Brain microvascular endothelial cell (primary cell): ENCODE measurements around the gene ZFR.
A peak's percentile ranks its signal among the peaks of the same experiment; 100 is the strongest.
"Not testable (repeated sequence)": the region's sequence is repeated elsewhere in the genome, so short reads cannot be mapped to it uniquely, and the experiment has no call there.

Source experiments
- DNase-seq: peaks from one replicate; pipeline ENCODE4 v3.0.0-alpha.2; 2020
- H3K27ac ChIP-seq: fragments of 250-450 bp; sonication (Bioruptor Pico); 2 replicates; pipeline ENCODE4 v1.5.1; 2020; ENCODE audit warnings: mild to moderate bottlenecking, moderate library complexity
- H3K27me3 ChIP-seq: fragments of 250-450 bp; sonication (Bioruptor Pico); replicated peaks from 2 replicates; pipeline ENCODE4 v1.5.1; 2020; ENCODE audit warnings: mild to moderate bottlenecking
- H3K36me3 ChIP-seq: fragments of 250-450 bp; sonication (Bioruptor Pico); replicated peaks from 2 replicates; pipeline ENCODE4 v1.5.1; 2020; ENCODE audit warnings: mild to moderate bottlenecking
- H3K4me3 ChIP-seq: 2 replicates; pipeline ENCODE4 v1.5.1; 2011; ENCODE audit warnings: low read depth, mild to moderate bottlenecking, control low read depth, low read length, moderate library complexity
- CTCF ChIP-seq: IDR thresholded peaks from 2 replicates; pipeline ENCODE4 v1.5.1; 2011; ENCODE audit warnings: low read depth, mild to moderate bottlenecking, moderate library complexity, low read length, control low read depth, inconsistent platforms; ENCODE audit errors: missing control alignments
- in situ Hi-C: cut with HindIII; loops from 2 replicates; pipeline ENCODE4 v1.10.0; 2017; ENCODE audit warnings: low sequenced_read_pairs, low pct_ligation_motif_present

ZFR gene

GRCh38 chr5:32413466-32414263, 30.9 kb downstream of the ZFR start:
- H3K27ac ChIP-seq: no peak overlapping the region
- no peak overlapping the region for H3K4me3 ChIP-seq
- H3K36me3 ChIP-seq: peaks cover 27% of the 10 kb centered on the region
- TF ChIP-seq CTCF: no peak
- in situ Hi-C loops: no loop called here
- DNase-seq: peak; percentile 31
- no peaks in the 10 kb centered on the region for H3K27me3 ChIP-seq

- no peak for DNase-seq
- peaks cover 32% of the 10 kb centered on the region for H3K36me3 ChIP-seq
- no peak overlapping the region for H3K27ac ChIP-seq
- H3K4me3 ChIP-seq: no peak overlapping the region
- H3K27me3 ChIP-seq: no peaks in the 10 kb centered on the region
- in situ Hi-C loops: no loop called here
- TF ChIP-seq CTCF: no peak
Measured at GRCh38 chr5:32410630-32411029, 33.9 kb downstream of the ZFR start.

GRCh38 chr5:32406650-32407049, 37.9 kb downstream of the ZFR start:
- in situ Hi-C loops: no loop called here
- Histone ChIP-seq H3K4me3 (no peak overlapping the region), H3K27ac (no peak overlapping the region), H3K36me3 (peaks cover 37% of the 10 kb centered on the region), H3K27me3 (no peaks in the 10 kb centered on the region)
- no peak for DNase-seq
- no peak for TF ChIP-seq CTCF

GRCh38 chr5:32405507-32405906, 39.0 kb downstream of the ZFR start:
- Histone ChIP-seq H3K36me3 (peaks cover 47% of the 10 kb centered on the region), H3K27ac (no peak overlapping the region)

GRCh38 chr5:32403760-32404159, 40.8 kb downstream of the ZFR start:
- H3K27me3 ChIP-seq: no peaks in the 10 kb centered on the region
- in situ Hi-C loops: no loop called here
- peaks cover 55% of the 10 kb centered on the region for H3K36me3 ChIP-seq
- DNase-seq: no peak
- no peak overlapping the region for H3K4me3 ChIP-seq
- no peak overlapping the region for H3K27ac ChIP-seq
- no peak for TF ChIP-seq CTCF

More at GRCh38 chr5:32405507-32405906, 39.0 kb downstream of the ZFR start:
- no peak for TF ChIP-seq CTCF
- in situ Hi-C loops: no loop called here
- no peaks in the 10 kb centered on the region for H3K27me3 ChIP-seq
- H3K4me3 ChIP-seq: no peak overlapping the region
- DNase-seq: no peak

GRCh38 chr5:32400401-32400800, 44.1 kb downstream of the ZFR start:
- Histone ChIP-seq H3K4me3 (no peak overlapping the region), H3K36me3 (peaks cover 68% of the 10 kb centered on the region), H3K27me3 (no peaks in the 10 kb centered on the region), H3K27ac (no peak overlapping the region)
- no peak for TF ChIP-seq CTCF
- in situ Hi-C loops: no loop called here
- DNase-seq: no peak

GRCh38 chr5:32398754-32399153, 45.8 kb downstream of the ZFR start:
- peaks cover 76% of the 10 kb centered on the region for H3K36me3 ChIP-seq
- in situ Hi-C loops, H3K4me3 ChIP-seq, H3K27me3 ChIP-seq, H3K27ac ChIP-seq: not testable (repeated sequence)
- DNase-seq: peak; percentile 3
